GM12892 (cell line): ENCODE data around the gene NGFR.

ENCODE experiments used
- POLR2A ChIP-seq: IDR thresholded peaks from 2 replicates; pipeline ENCODE4 v1.6.1; 2011; ENCODE audit warnings: low read depth, low read length, control low read depth
- TAF1 ChIP-seq: IDR thresholded peaks from 2 replicates; pipeline ENCODE4 v1.6.1; 2011; ENCODE audit warnings: low read depth, mild to moderate bottlenecking, control low read depth, low read length, borderline replicate concordance

DNA sequence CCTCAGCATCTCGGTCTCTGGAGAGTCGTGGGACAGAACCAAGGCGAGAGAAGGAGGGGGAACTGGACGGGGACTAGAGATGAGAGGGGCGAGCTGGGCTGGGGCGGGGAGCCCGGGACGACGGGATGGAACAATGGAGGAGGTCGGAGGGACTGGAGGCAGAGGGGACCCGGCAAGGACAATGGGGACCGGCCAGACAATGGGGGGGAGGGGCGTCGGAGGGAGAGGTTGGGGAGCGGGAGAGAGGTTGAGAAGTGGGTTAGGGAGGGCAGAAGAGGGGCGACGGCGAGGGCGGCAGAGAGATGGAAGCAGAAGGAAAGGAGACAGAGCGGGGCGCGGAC, 719 bp downstream of the NGFR start:
- TF ChIP-seq POLR2A (no peak), TAF1 (no peak)
